Neural cell (in vitro differentiated cells): ENCODE measurements around the gene RAB7B. TPM values are rescaled to one million over a fixed set of nuclear protein-coding genes. Genes with fewer than 3 reads are reported as not detected.

ENCODE experiments used
- H2AFZ ChIP-seq: fragments of 200-600, 300-800 bp; sonication (generic), shearing (Covaris generic); 2 replicates; pipeline ENCODE4 v1.6.0; 2014; ENCODE audit warnings: low read depth, mild to moderate bottlenecking, antibody characterized with exemption, low read length, moderate library complexity
- H3F3A ChIP-seq: fragments of 200-600 bp; shearing (Covaris generic); 2 replicates; pipeline ENCODE4 v1.6.1; 2016; ENCODE audit warnings: mild to moderate bottlenecking, moderate library complexity, mixed read lengths, antibody characterized with exemption, low read length; ENCODE audit not compliant: insufficient read depth, poor library complexity, severe bottlenecking
- H3K27ac ChIP-seq: fragments of 200-600, 300-800 bp; sonication (generic), shearing (Covaris generic); 2 replicates; pipeline ENCODE4 v1.5.1; 2014; ENCODE audit warnings: mild to moderate bottlenecking, low read length, moderate library complexity
- H3K27me3 ChIP-seq: fragments of 300-800, 200-600 bp; sonication (generic), shearing (Covaris generic); 2 replicates; pipeline ENCODE4 v1.6.0; 2014; ENCODE audit warnings: mild to moderate bottlenecking, low read depth, low read length, moderate library complexity; ENCODE audit not compliant: insufficient read depth
- H3K36me3 ChIP-seq: fragments of 300-800, 200-600 bp; sonication (generic), shearing (Covaris generic); 2 replicates; pipeline ENCODE4 v1.5.1; 2014; ENCODE audit warnings: mild to moderate bottlenecking, antibody characterized with exemption, low read length, moderate library complexity; ENCODE audit not compliant: insufficient read depth
- H3K4me2 ChIP-seq: fragments of 300-800, 200-600 bp; sonication (generic), shearing (Covaris generic); 2 replicates; pipeline ENCODE4 v1.6.0; 2014; ENCODE audit warnings: mild to moderate bottlenecking, low read length
- H3K4me3 ChIP-seq: fragments of 300-800, 200-600 bp; sonication (generic), shearing (Covaris generic); 2 replicates; pipeline ENCODE4 v1.5.1; 2014; ENCODE audit warnings: mild to moderate bottlenecking, low read length, moderate library complexity
- H3K79me2 ChIP-seq: fragments of 200-600 bp; shearing (Covaris generic); replicated peaks from 2 replicates; pipeline ENCODE4 v1.6.0; 2014; ENCODE audit warnings: mild to moderate bottlenecking, low read length, moderate library complexity; ENCODE audit not compliant: insufficient read depth
- H3K9ac ChIP-seq: fragments of 300-800, 200-600 bp; sonication (generic), shearing (Covaris generic); 2 replicates; pipeline ENCODE4 v1.6.1; 2016; ENCODE audit warnings: mild to moderate bottlenecking, low read length, mixed read lengths
- H3K9me2 ChIP-seq: fragments of 200-600 bp; shearing (Covaris generic); 2 replicates; pipeline ENCODE4 v1.6.1; 2016; ENCODE audit warnings: mild to moderate bottlenecking, low read length, mixed read lengths; ENCODE audit not compliant: insufficient read depth
- H3K9me3 ChIP-seq: fragments of 200-600, 300-800 bp; sonication (generic), shearing (Covaris generic); 2 replicates; pipeline ENCODE4 v1.6.1; 2016; ENCODE audit warnings: mild to moderate bottlenecking, mixed run types, low read length, moderate library complexity, mixed read lengths
- H4K20me1 ChIP-seq: fragments of 200-600 bp; shearing (Covaris generic); 2 replicates; pipeline ENCODE4 v1.6.1; 2016; ENCODE audit warnings: mild to moderate bottlenecking, mixed run types; ENCODE audit not compliant: insufficient read depth
- CTCF ChIP-seq: fragments of 450-650 bp; IDR thresholded peaks from 2 replicates; pipeline ENCODE4 v1.5.1; 2014; ENCODE audit warnings: antibody characterized with exemption, mild to moderate bottlenecking, moderate library complexity; ENCODE audit not compliant: poor library complexity, severe bottlenecking
- EP300 ChIP-seq: fragments of 450-650 bp; conservative IDR thresholded peaks from 2 replicates; pipeline ENCODE4 v1.6.1; 2014; ENCODE audit warnings: antibody characterized with exemption, mild to moderate bottlenecking, moderate library complexity; ENCODE audit not compliant: poor library complexity, severe bottlenecking
- EZH2 ChIP-seq: fragments of 200-600, 300-800 bp; shearing (Covaris generic), sonication (generic); IDR thresholded peaks from 2 replicates; pipeline ENCODE4 v1.6.1; 2014; ENCODE audit warnings: antibody characterized with exemption, low read length, borderline replicate concordance, mild to moderate bottlenecking; ENCODE audit not compliant: insufficient read depth, poor library complexity, severe bottlenecking
- MXI1 ChIP-seq: fragments of 450-650 bp; conservative IDR thresholded peaks from 2 replicates; pipeline ENCODE4 v1.6.1; 2014; ENCODE audit warnings: antibody characterized with exemption, mild to moderate bottlenecking; ENCODE audit not compliant: poor library complexity, severe bottlenecking
- POLR2AphosphoS5 ChIP-seq: IDR thresholded peaks from 2 replicates; pipeline ENCODE4 v1.6.1; 2012
- RAD21 ChIP-seq: fragments of 450-650 bp; conservative IDR thresholded peaks from 2 replicates; pipeline ENCODE4 v1.6.1; 2014; ENCODE audit warnings: antibody characterized with exemption, mild to moderate bottlenecking, moderate library complexity
- SMC3 ChIP-seq: fragments of 450-650 bp; conservative IDR thresholded peaks from 2 replicates; pipeline ENCODE4 v1.6.1; 2014; ENCODE audit warnings: antibody characterized with exemption, mild to moderate bottlenecking, moderate library complexity; ENCODE audit not compliant: poor library complexity
- TAF1 ChIP-seq: IDR thresholded peaks from 2 replicates; pipeline ENCODE4 v1.6.1; 2012; ENCODE audit warnings: low read depth
- polyA plus RNA-seq: library from polyadenylated mRNA; depleted of rRNA; stranded (reverse); fragments of >200 nt; gene quantifications from 2 replicates; pipeline ENCODE4 v1.2.3, GENCODE V29; 2014
- TF ChIP-seq, protein P1 (sequence below): IDR thresholded peaks from 2 replicates; pipeline ENCODE4 v1.6.1; 2012; ENCODE audit warnings: borderline replicate concordance

RAB7B gene
- polyA plus RNA-seq, 1 donor from 2014 or later = not detected

DNA sequence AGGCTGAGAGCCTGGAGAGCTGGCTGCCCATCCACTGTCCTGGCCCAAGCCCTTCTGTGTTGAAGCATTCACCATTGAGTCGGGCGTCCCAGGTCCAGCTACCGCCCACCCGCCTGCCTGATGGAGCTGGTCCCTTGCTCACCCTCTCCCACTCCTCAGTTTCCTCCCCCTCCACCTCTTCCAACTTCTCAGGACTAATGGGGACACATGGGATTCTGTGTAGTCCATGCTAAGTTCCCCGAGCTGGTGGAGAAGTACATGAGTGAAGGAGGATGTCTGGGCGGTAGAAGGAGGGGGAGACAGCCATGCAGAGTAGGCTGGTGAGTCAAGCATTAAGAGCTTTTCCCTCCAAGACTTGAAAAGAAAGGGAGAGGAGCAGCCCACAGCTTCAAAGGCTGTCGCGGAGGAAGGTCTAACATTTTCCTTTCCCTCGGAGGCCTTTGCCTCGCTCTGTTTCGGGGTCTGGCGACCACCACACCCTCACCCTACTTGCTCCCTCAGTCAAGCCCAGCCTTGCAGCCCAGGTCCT lies 60.5 kb downstream of the RAB7B start:
- no peaks in the 10 kb centered on the region for H3K9me2 ChIP-seq
- no peaks in the 10 kb centered on the region for H3K9me3 ChIP-seq
- no peak overlapping the region for H3K27ac ChIP-seq
- H3K4me2 ChIP-seq = no peak overlapping the region
- no peak overlapping the region for H3K4me3 ChIP-seq
- no peaks in the 10 kb centered on the region for H3K79me2 ChIP-seq
- no peaks in the 10 kb centered on the region for H4K20me1 ChIP-seq
- H3K27me3 ChIP-seq = no peaks in the 10 kb centered on the region
- H2AFZ ChIP-seq = no peak overlapping the region
- no peaks in the 10 kb centered on the region for H3K36me3 ChIP-seq
- TF ChIP-seq SMC3 = no peak
- TF ChIP-seq CTCF = no peak
- no peak for TF ChIP-seq TAF1
- TF ChIP-seq, protein P1, sequence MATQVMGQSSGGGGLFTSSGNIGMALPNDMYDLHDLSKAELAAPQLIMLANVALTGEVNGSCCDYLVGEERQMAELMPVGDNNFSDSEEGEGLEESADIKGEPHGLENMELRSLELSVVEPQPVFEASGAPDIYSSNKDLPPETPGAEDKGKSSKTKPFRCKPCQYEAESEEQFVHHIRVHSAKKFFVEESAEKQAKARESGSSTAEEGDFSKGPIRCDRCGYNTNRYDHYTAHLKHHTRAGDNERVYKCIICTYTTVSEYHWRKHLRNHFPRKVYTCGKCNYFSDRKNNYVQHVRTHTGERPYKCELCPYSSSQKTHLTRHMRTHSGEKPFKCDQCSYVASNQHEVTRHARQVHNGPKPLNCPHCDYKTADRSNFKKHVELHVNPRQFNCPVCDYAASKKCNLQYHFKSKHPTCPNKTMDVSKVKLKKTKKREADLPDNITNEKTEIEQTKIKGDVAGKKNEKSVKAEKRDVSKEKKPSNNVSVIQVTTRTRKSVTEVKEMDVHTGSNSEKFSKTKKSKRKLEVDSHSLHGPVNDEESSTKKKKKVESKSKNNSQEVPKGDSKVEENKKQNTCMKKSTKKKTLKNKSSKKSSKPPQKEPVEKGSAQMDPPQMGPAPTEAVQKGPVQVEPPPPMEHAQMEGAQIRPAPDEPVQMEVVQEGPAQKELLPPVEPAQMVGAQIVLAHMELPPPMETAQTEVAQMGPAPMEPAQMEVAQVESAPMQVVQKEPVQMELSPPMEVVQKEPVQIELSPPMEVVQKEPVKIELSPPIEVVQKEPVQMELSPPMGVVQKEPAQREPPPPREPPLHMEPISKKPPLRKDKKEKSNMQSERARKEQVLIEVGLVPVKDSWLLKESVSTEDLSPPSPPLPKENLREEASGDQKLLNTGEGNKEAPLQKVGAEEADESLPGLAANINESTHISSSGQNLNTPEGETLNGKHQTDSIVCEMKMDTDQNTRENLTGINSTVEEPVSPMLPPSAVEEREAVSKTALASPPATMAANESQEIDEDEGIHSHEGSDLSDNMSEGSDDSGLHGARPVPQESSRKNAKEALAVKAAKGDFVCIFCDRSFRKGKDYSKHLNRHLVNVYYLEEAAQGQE = no peak
- TF ChIP-seq EP300 = no peak
- no peak for TF ChIP-seq MXI1
- no peak for TF ChIP-seq POLR2AphosphoS5
- TF ChIP-seq RAD21 = no peak
- TF ChIP-seq EZH2 = no peak
- H3K9ac ChIP-seq = no peak overlapping the region
- H3F3A ChIP-seq = no peaks in the 10 kb centered on the region

DNA sequence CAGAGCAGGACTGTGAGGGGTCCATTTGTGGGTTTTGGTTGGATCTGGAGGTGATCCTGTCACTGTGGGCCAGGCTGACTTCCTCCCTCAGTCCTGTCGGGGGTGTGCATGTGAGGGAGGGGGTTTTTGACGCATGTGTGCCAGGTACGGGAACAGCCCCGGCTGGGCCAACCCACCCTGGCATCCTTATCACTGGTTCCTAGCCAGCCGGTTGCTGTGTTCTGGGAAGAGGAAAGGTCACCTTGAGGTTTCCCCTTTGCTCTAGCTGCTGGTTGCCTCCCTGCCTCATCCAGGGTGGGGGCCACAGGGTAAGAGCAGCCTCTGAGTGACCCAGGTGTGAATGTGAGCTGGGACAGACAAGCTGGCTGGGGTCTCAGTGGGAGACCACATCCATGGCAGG lies 62.5 kb downstream of the RAB7B start:
- no peaks in the 10 kb centered on the region for H3K9me3 ChIP-seq
- no peaks in the 10 kb centered on the region for H3K36me3 ChIP-seq
- H3K27ac ChIP-seq = no peak overlapping the region
- no peaks in the 10 kb centered on the region for H3K9me2 ChIP-seq
- no peaks in the 10 kb centered on the region for H3K79me2 ChIP-seq
- no peak overlapping the region for H2AFZ ChIP-seq
- TF ChIP-seq RAD21 (no peak), CTCF (no peak), SMC3 (no peak), EP300 (no peak), MXI1 (no peak), EZH2 (no peak), POLR2AphosphoS5 (no peak), TAF1 (no peak)
- TF ChIP-seq, protein P1 = no peak
- no peak overlapping the region for H3K4me3 ChIP-seq
- H3K9ac ChIP-seq = no peak overlapping the region
- no peaks in the 10 kb centered on the region for H4K20me1 ChIP-seq
- H3F3A ChIP-seq = no peaks in the 10 kb centered on the region
- no peak overlapping the region for H3K4me2 ChIP-seq
- H3K27me3 ChIP-seq = no peaks in the 10 kb centered on the region
